ENCODE data around the gene CTNNA2.

DNA sequence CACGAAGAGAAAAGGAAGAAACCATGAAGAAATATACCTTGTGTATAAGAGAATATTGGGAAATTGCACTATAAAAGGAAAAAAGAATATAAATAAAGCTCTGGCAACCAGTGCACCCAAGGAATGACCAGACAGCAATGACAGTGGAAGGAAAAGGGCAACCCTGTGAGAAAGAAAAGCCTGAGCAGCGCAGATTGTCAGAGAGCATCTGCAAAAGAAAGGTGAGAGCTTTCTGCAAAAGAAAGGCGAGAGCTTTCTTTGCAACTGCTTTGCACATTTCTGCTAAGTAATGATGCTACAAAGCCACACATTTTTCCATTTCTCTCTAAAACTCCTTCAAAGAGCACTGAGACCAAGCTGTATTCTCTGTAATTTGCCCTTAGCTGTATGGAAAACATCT is 83.6 kb downstream of the CTNNA2 start:
- TF ChIP-seq, protein P1, sequence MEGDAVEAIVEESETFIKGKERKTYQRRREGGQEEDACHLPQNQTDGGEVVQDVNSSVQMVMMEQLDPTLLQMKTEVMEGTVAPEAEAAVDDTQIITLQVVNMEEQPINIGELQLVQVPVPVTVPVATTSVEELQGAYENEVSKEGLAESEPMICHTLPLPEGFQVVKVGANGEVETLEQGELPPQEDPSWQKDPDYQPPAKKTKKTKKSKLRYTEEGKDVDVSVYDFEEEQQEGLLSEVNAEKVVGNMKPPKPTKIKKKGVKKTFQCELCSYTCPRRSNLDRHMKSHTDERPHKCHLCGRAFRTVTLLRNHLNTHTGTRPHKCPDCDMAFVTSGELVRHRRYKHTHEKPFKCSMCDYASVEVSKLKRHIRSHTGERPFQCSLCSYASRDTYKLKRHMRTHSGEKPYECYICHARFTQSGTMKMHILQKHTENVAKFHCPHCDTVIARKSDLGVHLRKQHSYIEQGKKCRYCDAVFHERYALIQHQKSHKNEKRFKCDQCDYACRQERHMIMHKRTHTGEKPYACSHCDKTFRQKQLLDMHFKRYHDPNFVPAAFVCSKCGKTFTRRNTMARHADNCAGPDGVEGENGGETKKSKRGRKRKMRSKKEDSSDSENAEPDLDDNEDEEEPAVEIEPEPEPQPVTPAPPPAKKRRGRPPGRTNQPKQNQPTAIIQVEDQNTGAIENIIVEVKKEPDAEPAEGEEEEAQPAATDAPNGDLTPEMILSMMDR (IDR thresholded peaks at IDR 0.05), result no peak
- no peak for TF ChIP-seq POLR2A (IDR thresholded peaks at IDR 0.05)
